Ovary (tissue), 3 donors: ENCODE measurements around the gene PAFAH1B2.

Source experiments
- CTCF ChIP-seq, 3 donors: fragments of 450-650 bp in 2 of 3; fragments of 200-600 bp in 1 of 3; IDR thresholded peaks; one replicate each; pipeline versions ENCODE4 v1.5.1 to v1.8.0; 2016 to 2022; ENCODE audit warnings: antibody characterized with exemption in 3 of 3, mild to moderate bottlenecking in 1 of 3
- EP300 ChIP-seq: sonication (generic); formaldehyde crosslinking; IDR thresholded peaks from one replicate; pipeline ENCODE4 v1.6.1; 2017; ENCODE audit warnings: antibody characterized with exemption
- POLR2A ChIP-seq: fragments of 450-650 bp; IDR thresholded peaks from one replicate; pipeline ENCODE4 v1.6.1; 2017; ENCODE audit warnings: antibody characterized with exemption, mild to moderate bottlenecking, moderate library complexity
- donor health status: DM: no; HTN: no; CAD: no.

- no peak for TF ChIP-seq POLR2A
- TF ChIP-seq CTCF (IDR thresholded peaks at IDR 0.05), result no peak
- no peak for TF ChIP-seq EP300
These were observed 13.2 kb upstream of the PAFAH1B2 start for GRCh38 chr11:117130879-117131278.
